Measurements from ENCODE around the gene MAD1L1.

The MAD1L1 gene

GRCh38 chr7:1990001-1990670 is 242.6 kb downstream of the MAD1L1 start:
- TF ChIP-seq GATA3 (IDR thresholded peaks at IDR 0.05; ENCODE audit: low read depth, low read length) (no peak), GATA2 (IDR thresholded peaks at IDR 0.05; ENCODE audit: low read depth, low read length) (no peak)

- no peak for TF ChIP-seq GATA3 (IDR thresholded peaks at IDR 0.05; ENCODE audit: low read depth, low read length)
- TF ChIP-seq GATA2 (IDR thresholded peaks at IDR 0.05; ENCODE audit: low read depth, low read length), result no peak
Observed at GRCh38 chr7:1989049-1989860, 243.5 kb downstream of the MAD1L1 start.

- TF ChIP-seq GATA3 (IDR thresholded peaks at IDR 0.05; ENCODE audit: low read depth, low read length), result no peak
- no peak for TF ChIP-seq GATA2 (IDR thresholded peaks at IDR 0.05; ENCODE audit: low read depth, low read length)
Observed at GRCh38 chr7:1988533-1988930, 244.2 kb downstream of the MAD1L1 start.

DNA sequence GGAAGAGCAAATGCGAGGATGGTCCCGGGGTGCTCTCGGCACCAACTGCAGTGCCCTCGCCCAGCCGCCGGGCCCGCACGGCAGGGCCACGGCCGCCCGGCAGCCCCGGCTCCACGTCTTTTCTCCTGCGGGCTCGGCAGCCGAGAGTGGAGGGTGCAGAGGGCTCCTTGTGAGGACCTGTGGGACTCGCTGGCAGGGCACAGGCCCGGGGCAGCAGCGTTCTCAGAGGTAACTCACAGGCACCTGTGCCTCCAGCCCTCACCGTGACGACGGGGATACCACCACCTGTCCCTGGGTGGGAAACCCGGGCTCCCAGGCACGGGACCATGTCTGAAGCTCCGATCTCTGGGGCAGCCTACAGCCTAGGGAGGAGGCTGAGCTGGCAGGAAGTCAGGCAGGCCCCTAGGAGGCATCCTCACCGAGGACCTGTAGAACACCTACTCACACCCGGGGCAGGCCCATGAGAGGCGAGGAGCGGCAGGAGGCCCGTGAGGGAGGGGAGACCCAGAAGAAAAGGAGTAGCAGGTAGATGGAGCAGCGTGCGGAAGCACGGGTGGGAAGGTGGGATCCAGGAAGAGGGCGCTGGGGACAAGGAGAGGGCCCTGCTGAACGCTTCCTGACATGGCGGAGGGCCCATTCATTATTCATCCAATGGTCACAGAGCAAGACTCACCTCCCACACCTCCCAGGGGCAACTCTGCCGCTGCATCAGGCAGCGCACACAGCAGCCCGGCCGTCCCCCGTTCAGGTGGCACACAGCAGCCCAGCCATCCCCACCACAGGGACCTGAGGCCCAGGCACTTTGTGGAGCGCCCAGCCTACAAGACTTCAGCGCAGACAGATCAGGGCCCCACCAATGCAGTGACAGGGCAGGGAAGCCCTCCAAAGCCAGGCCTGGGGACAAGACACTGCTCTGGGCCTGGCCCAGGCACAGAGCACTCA is 244.9 kb downstream of the MAD1L1 start:
- TF ChIP-seq GATA3 (IDR thresholded peaks at IDR 0.05; ENCODE audit: low read depth, low read length) (no peak), GATA2 (IDR thresholded peaks at IDR 0.05; ENCODE audit: low read depth, low read length) (no peak)

- TF ChIP-seq GATA2 (IDR thresholded peaks at IDR 0.05; ENCODE audit: low read depth, low read length) (no peak), GATA3 (IDR thresholded peaks at IDR 0.05; ENCODE audit: low read depth, low read length) (no peak)
Observed at GRCh38 chr7:1987084-1987535, 245.6 kb downstream of the MAD1L1 start.

- TF ChIP-seq GATA3 (IDR thresholded peaks at IDR 0.05; ENCODE audit: low read depth, low read length) (no peak), GATA2 (IDR thresholded peaks at IDR 0.05; ENCODE audit: low read depth, low read length) (no peak)
Observed at GRCh38 chr7:1986366-1987083, 246.2 kb downstream of the MAD1L1 start.

DNA sequence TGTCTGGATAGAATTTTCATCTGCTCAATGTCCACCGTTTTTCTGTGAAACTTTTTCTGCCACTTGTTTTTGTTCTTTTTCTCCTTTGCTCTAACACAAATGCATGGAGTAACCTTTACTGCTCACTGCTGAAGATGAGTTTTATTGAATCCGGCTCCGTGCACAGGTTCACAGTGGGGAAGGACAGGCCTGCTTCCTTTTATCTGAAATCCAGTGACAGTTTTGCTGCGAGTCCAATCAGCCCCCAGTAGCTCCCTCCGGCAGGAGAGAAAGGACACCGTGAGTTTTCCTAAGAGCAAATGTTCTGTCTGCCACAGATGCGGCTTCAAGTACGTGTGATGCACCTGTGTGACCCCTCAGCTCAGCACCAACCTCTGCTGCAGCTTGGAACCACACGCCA is 246.8 kb downstream of the MAD1L1 start:
- no peak for TF ChIP-seq GATA2 (IDR thresholded peaks at IDR 0.05; ENCODE audit: low read depth, low read length)
- TF ChIP-seq GATA3 (IDR thresholded peaks at IDR 0.05; ENCODE audit: low read depth, low read length), result no peak

GRCh38 chr7:1985042-1985441 is 247.7 kb downstream of the MAD1L1 start:
- no peak for TF ChIP-seq GATA2 (IDR thresholded peaks at IDR 0.05; ENCODE audit: low read depth, low read length)
- no peak for TF ChIP-seq GATA3 (IDR thresholded peaks at IDR 0.05; ENCODE audit: low read depth, low read length)

DNA sequence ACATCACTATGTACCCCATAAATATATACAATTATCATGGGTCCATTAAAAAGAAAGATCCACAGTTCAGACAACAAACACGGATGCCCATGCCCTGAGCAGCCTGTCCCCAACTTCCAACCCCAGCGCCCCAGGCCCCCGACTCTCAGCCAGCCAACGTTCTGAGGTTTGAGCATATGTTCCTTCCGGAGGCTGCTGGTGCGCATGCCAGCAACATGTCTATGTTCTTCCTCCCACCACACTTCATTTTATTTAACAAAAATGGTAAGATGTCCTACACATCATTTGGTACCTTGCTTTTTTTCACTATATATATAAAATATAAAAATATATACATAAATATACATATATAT is 250.9 kb downstream of the MAD1L1 start:
- no peak for TF ChIP-seq GATA2 (IDR thresholded peaks at IDR 0.05; ENCODE audit: low read depth, low read length)
- TF ChIP-seq GATA3 (IDR thresholded peaks at IDR 0.05; ENCODE audit: low read depth, low read length), result no peak

DNA sequence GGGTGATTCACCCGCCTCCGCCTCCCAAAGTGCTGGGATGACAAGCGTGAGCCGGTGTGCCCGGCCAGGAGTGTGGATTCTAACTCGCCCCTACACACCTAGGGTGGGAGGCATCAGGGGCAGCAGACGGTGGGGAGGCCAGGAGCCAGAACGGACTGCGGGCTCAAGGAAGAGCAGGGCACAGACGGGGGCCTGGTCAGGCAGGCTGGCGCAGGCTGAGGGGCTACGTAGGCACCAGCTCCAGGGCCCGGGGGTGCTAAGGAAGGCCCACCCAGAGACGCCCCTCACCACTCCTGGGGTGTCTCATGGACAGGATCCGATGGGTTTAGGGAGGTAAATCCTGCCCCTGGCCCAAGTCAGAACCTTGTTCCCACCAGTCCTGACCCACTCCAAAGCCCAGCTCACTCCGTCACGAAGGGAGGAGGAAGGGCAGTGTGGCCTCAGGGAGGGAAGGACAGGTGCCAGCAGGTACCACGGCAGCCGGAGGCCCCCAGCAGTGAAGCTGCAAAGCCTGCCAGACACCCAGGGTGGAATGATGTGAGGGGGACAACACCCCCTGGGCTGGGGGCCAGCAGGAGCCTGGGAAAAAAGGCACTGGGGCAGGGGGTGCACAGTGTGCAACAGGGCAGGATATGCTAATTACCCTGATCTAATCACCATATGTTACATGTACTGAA is 251.4 kb downstream of the MAD1L1 start:
- TF ChIP-seq GATA3 (IDR thresholded peaks at IDR 0.05; ENCODE audit: low read depth, low read length), result no peak
- no peak for TF ChIP-seq GATA2 (IDR thresholded peaks at IDR 0.05; ENCODE audit: low read depth, low read length)

DNA sequence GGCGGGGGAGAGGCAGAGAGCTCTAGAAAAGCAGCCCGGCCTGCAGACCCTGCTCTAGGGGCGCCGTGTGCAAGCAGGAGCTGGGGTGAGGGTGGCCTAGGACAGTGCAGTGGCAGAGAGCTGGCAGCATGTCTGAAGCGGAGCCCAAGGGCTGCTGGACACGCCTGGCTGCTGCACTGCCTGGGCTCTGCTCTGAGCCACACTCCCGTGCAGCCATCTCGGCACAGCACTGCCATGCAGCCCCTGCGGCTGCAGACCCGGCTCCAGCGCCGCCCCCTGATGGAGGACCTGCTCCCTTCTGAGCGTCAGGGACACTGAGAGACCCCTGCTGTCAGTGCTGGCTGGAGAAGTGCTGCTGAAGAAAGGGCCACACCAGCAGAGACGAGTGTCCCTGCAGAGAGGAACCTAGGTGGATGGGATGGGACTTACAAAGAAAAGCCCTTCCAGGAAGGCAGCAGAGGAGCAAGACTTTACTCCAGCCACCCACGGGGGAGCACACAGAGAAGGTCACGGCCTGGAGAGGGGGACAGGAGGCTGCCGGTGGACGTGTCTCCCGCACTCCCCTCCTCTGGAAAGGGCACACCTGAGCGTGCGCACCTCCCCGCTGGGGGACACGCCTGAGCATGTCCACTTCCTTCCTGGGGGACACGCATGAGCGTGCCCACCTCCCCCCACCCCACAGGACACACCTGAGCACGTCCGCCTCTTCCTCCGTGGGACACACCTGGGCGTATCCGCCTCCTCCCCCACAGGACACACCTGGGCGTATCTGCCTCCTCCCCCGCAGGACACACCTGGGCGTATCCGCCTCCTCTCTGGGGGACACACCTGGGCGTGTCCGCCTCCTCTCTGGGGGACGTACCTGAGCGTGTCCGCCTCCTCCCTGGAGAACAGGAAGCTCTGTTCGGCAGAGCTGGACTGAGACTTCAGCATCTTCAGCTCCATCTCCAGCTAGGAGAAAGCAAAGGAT is 252.9 kb downstream of the MAD1L1 start:
- TF ChIP-seq GATA2 (IDR thresholded peaks at IDR 0.05; ENCODE audit: low read depth, low read length), result no peak
- TF ChIP-seq GATA3 (IDR thresholded peaks at IDR 0.05; ENCODE audit: low read depth, low read length), result no peak
